ENCODE data around the gene ACTR3.

DNA sequence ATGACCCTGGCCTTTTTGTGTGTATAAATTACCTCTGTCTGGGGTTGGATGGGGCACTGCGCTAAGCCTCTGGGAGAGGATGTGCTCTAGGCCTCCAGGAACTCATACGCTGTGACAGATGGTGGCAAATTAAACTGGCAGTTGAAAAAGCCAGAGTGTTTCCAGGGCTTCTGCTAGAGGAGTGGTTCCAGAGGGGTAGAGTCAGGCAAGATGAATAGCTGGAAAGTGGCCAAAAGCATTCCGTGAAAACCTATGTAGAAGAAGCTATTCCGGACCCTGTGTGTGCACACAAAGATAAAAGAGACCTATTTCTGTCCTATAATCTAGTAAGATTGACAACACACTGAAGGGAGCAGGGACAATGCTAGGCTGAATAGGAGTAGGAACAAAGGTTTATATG is 84.8 kb downstream of the ACTR3 start:
- TF ChIP-seq, protein P1, sequence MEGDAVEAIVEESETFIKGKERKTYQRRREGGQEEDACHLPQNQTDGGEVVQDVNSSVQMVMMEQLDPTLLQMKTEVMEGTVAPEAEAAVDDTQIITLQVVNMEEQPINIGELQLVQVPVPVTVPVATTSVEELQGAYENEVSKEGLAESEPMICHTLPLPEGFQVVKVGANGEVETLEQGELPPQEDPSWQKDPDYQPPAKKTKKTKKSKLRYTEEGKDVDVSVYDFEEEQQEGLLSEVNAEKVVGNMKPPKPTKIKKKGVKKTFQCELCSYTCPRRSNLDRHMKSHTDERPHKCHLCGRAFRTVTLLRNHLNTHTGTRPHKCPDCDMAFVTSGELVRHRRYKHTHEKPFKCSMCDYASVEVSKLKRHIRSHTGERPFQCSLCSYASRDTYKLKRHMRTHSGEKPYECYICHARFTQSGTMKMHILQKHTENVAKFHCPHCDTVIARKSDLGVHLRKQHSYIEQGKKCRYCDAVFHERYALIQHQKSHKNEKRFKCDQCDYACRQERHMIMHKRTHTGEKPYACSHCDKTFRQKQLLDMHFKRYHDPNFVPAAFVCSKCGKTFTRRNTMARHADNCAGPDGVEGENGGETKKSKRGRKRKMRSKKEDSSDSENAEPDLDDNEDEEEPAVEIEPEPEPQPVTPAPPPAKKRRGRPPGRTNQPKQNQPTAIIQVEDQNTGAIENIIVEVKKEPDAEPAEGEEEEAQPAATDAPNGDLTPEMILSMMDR (IDR thresholded peaks at IDR 0.05; ENCODE audit: low read depth, low read length) = no peak
- no peak for TF ChIP-seq POLR2A (IDR thresholded peaks at IDR 0.05; ENCODE audit: extremely low read depth, insufficient read length)
